GM08714 (cell line): ENCODE measurements around the gene PMM2.

Experiments used
- H3K4me3 ChIP-seq: fragments of 200-500 bp; sonication (Bioruptor generic); 2 replicates; pipeline ENCODE4 v1.5.1; 2014; ENCODE audit warnings: mild to moderate bottlenecking, low read length, inconsistent platforms
- ZNF274 ChIP-seq: IDR thresholded peaks from 2 replicates; pipeline ENCODE4 v1.6.1; 2012; ENCODE audit warnings: mild to moderate bottlenecking, low read depth, low read length

Gene PMM2

DNA sequence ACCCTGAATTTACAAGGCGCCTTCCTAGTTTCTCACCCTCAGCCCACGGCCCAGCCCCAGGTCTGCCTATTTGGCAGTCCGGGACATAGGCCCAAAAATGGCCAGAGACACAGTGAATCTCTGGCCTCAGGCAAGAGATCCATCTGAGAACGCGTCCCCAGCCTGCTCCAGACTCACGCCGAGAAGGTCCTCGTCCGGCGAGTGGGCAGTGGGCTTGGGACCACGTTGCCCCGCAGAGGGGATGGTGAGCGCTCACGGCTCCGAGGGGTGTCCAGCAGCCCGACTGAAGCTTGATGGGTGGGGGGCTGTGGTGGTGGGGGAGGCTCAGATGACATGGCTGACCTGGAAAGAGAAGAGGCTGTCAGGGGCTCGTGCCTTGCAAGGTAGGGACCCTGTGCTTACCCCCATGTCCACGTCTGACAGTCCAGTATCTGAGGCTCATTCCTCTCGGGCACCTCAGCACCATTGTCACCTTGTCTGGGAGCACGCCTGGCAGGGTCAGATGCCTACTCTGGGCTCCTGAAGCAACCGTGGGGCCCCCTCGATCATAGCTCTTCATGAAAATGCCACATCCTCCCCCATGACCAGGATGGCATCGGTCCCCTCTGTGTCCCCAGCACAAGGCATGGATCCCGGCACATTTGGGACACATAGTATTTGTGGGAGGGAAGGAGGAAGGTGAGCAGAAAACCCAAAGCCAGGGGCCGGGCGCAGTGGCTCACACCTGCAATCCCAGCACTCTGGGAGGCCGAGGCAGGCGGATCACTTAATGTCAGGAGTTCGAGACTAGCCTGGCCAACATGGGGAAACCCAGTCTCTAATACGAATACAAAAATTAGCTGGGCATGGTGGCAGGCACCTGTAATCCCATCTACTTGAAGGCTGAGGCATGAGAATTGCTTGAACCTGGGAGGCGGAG is 61.6 kb downstream of the PMM2 start:
- H3K4me3 ChIP-seq, result no peak overlapping the region
- no peak for TF ChIP-seq ZNF274

DNA sequence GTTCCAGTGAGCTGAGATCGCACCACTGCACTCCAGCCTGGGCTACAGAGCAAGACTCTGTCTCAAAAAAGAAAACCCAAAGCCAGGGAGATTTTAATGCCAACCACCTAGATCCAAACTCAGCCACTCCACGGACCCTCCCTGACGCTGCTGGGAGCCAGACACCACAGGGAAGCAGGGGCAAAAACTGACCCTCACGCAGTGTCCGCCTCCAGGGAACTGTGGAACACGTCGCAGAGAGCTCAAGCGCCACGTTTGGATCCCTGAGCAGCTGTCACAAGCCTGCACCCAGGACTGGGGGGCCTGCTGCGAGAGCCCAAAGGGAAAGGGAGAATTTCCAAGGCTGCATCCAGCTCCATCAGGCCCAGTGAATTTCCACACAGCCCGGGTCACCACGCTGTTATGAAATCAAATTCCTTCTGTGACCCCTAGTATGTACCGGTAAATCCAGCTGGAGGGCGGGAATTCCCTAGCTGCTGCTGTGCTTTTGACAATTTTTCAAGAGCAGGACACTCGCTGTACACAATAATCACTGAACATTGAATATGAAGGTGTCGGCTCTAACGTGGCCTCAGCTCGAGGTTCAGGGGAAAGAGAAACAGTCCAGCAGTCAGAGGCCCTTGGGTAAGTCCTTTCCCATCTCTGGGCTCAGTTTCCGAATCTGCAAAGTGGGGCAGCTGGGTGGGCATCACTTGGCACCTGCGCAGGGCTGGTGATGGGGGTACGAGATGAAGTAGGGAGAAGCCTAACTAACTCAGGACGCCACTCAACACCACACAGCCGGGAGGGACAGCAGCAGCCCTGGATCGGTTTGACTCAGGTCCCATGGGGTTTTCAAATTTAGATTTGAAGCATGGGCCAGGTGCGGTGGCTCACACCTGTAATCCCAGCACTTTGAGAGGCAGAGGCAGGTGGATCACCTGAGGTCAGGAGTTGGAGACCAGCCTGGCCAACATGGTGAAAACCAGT is 62.6 kb downstream of the PMM2 start:
- no peak overlapping the region for H3K4me3 ChIP-seq
- TF ChIP-seq ZNF274, result no peak

DNA sequence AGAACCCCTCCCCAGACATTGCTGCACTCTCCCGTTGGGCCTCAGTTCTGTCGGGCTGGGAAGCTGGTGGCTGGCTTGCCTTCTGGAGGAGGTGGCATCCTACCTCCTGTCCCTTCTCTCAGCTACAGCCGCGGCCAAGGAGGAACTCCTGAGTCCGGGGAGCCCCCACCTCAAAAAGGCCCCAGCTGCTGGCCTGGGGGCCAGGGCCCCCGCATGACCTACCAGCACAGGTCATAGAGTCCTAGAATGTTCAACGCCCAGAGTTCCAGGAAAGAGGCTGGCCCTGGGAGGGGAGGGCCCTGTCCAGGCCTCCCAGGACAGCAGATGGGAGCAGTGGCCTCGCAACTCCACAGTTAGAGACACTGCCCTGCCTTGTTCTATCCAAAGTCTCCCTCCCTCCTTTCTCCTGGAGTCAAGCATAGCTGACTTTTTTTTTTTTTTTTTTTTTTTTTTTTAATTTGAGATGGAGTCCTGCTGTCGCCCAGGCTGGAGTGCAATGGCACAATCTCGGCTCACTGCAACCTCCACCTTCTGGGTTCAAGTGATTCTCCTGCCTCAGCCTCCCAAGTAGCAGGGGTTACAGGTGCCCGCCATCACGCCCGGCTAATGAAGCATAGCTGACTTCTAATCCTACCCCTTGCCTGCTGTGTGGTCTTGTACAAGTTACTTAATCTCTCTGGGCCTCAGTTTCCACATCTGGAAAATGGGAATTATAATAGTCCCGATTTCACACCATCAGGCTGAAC is 64.1 kb downstream of the PMM2 start:
- H3K4me3 ChIP-seq, result no peak overlapping the region
- TF ChIP-seq ZNF274, result no peak

DNA sequence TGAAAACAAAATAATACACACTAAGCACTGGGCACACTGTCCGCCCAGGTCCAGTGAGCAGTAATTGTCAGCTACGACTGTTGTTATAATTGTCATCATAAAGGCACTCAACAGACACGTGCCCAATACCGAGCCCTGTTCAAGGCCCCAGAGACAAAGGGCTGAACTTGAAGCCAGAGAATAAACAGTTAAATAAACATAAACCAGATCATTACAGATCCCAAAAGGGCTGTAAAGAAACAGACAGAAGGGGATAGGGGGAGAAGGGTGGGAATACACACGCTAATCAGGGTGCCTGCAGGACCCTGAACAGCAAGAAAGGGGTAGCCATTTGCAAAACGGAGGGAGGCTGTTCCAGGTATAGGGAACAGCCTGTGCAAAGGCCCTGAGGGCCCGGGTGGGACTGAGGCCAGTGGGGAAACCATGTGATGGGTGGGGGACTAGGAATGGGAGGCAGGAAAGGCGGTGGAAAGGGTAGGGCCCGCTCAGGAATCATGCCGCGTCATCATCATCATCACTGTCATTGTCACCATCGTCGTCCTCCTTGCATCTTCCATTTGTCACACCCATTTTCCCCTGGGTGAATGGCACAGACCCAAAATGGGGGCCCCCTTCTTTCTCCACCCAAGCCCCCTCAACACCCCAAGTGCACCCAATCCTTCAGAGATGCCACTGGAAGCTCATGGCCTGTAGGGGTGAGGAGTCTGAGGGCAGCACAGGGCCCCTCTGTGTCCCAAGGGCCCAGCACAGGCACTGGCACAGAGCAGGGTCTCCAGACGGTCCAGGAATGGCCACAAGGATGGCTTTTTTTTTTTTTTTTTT is 64.9 kb downstream of the PMM2 start:
- no peak for TF ChIP-seq ZNF274
- H3K4me3 ChIP-seq, result no peak overlapping the region

DNA sequence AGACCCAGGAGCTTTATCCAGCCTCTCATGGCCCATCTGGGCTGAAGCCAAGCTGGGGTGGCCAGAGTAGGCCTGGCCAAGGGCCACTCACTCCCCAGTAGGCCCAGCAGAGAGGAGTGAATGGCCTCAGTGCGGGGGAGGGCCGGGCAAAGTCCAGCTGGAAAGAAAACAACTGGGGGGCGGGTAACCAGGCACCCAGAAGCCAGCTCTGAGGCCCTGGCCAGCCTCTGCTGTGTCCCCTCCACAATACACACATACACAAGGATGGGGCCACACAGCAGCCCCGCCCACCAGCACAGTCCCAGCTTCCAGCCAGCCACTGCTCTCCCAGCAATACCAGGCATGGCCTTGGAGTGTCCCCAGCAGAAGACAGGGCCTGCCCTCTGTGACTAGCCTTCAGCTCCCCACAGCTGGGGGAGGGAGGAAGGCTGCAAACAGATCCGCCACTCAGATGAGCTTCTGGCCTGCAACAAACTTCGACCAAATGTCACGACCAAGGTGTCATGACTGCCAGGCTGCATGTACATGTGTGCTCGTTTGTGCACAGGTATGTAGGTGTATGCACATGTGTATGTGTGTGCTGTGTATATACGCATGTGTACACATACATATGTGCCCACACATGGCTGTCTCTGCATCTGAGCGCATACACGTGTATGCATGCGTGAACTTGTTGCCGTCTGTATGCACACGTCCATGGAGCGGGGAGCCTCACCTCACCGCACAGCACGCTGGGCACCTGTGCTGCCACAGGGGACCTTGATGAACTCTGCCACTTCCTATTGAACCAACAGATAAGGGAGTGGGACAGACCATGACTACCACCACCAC is 66.2 kb downstream of the PMM2 start:
- TF ChIP-seq ZNF274, result no peak
- H3K4me3 ChIP-seq, result no peak overlapping the region

DNA sequence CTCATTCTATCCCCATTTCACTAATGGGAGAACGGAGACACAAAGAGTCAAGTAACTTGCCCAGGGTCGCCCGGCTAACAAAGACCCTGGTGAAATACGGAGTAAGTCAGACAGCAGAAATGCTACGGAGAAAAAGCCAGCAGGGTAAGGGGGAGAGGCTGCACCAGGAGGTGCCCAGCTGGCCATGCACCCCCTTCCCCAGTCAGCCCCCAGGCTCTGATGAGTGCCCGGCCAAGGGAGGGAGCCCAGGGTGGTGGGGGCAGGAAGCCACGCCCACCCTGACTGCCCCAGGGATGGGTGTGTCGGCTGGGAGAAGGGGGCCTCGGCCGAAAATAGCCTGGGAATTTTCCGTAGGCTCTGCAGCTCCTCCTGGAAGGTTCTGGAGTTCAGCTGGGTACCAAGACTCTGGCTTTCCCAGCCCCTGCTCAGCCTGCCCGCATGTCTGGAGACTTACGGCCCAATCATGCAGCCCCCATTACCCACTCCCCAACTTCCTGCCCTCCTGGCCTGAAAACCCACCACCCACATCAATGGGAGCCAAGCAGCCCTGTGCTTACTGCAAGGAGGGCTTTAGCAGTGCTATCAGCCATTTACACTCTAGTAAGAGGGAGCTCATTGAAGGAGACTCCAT is 67.0 kb downstream of the PMM2 start:
- TF ChIP-seq ZNF274, result no peak
- no peak overlapping the region for H3K4me3 ChIP-seq

DNA sequence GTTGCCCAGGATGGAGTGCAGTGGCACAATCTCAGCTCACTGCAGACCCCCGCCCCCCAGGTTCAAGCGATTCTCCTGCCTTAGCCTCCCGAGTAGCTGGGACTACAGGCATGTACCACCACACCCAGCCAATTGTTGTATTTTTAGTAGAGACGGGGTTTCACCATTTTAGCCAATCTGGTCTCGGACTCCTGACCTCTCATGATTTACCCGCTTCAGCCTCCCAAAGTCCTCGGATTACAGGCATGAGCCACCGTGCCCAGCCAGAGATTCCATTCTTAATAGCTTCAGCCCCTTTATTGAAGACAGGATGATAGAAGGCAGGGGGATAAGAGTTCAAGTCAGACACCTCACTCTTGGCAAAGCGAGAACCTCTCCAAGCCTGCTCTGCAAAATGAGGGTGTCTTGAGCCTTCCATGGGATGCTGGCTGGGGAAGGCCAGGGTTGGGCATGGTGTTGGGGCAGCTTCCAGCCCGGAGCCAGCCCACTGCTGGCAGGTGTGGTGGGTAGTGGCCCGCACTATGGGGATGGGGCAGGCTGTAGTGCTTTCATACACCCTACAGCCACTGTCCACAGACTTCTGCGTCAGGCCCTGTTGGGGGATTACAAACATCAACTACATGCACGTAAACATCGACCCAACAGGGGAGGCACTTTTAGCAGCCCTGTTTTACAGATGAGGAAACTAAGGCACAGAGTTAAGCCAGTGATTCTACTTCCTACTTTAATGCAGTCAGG is 67.7 kb downstream of the PMM2 start:
- H3K4me3 ChIP-seq, result no peak overlapping the region
- TF ChIP-seq ZNF274, result no peak

DNA sequence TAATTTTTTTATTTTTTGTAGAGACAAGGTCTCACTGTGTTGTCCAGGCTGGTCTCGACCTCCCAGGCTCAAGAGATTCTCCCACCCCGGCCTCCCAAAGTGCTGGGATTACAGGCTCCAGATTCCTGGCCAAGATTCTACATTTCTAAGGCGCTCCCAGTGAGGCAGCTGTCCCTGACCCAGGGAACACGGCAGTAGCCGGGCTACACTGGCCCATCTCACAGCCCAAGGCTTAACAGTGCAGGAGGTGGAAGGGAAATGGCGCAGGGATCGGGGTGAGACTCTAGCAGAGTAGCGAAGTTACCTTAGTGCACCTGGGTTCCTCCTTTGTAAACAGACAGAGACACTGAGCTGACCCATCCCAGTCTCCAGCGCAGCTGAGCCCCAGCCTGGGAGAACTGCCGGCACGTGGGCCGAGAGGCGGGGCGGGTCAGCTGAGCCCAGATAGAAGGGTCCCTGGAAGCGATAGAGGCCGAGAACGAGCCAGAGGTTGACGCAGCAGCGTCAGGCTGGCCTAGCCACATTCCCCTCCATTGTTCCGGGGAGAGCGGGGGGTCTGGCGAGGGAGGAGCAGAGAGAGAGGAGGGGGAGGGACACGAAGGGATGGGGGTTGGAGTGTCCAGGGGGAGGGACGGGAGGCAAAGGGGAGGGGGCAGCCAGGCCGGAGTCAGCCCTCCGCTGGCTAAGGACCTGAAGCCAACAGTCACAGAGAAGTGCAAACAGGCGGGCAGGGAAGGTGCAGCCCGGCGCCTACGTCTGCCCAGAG is 68.7 kb downstream of the PMM2 start:
- TF ChIP-seq ZNF274, result no peak
- peak overlapping the region; percentile 87; the same call in 1 of the 2 replicates for H3K4me3 ChIP-seq

DNA sequence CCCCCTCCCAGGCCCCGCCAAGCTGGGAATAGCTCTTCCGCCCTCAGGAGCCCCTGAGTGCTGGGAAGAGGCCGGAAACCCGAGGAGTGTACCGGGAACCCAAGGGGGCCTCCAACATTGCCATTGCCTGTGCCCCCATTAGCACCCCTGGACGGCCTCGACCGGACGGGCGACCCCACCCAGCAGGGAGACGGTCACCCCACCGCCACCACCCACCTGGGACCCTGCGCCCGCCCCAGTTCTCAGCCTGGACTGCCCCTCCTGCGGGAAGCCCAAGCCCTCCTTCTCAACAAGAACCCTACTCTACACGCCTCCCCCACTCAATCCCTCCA is 69.2 kb downstream of the PMM2 start:
- no peak for TF ChIP-seq ZNF274
- peak overlapping the region; percentile 87; the same call in 1 of the 2 replicates for H3K4me3 ChIP-seq

DNA sequence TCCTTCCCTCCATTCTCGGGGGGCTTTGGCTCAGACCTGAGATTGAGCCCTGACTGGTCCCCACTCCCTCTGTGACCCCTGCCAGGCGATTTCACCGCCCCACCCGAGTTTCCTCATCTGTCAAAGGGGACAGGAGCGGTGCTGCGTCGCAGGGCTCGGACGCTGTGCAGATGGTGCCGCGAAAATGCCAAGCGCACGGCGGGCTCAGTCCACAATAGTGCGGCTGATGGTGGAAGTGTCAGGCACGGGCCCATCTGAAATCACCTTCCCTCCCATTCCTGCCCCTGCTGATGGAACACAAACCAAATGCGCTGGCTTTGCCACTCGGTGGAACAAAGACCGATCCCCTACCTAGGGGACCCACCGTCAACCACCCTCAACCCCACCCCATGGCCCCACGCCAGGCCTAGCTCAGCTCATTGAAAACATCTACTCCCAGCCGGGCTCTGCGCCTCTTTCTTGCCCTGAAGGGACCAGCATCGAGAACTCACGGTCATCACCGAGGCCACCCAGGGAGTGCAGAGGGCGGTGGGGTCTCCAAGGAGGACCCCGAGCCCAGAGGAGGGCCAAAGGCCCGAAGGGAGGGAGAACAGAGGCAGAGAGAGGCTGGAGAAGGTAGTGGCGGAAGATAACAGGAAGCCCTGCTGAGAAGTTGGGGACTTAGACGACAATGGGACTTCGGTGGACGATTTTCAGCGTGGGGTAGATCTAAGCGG is 69.7 kb downstream of the PMM2 start:
- peak overlapping the region; percentile 87 for H3K4me3 ChIP-seq

DNA sequence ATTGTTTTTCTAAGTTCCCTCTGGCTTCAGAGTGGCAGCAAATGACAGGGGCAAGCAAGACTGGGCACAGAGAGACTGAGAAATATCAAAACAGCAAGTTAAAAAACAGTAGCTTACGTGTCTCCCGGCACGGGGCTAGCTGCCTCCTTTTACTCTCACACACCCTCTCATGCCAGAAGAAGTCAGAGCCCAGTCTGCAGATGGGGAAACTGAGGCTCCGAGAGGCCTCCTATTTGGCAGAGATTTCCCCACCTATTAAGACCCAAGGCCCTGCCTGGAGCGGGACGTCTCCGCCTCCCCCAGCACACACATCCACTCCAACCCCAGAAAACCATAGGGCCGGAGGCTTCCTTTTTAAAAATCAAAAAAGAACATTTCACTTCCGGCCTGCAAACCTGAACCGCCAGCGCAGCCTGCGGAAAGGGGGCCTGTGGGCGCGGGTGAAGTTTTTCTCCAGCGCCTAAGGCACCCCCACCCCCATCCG is 70.3 kb downstream of the PMM2 start:
- no peak for TF ChIP-seq ZNF274

More for the DNA sequence above, 69.7 kb downstream of the PMM2 start:
- no peak for TF ChIP-seq ZNF274

More for the DNA sequence above, 70.3 kb downstream of the PMM2 start:
- peak overlapping the region; percentile 87 for H3K4me3 ChIP-seq
